Muscle layer of duodenum (tissue), 2 donors: ENCODE results near the gene GRIP1.

Experiments used
- H3K27ac ChIP-seq: one replicate; pipeline ENCODE4 v1.7.0; 2013; ENCODE audit warnings: mild to moderate bottlenecking, low read length
- H3K27me3 ChIP-seq: one replicate; pipeline ENCODE4 v1.7.0; 2013; ENCODE audit warnings: low read depth, mild to moderate bottlenecking, control low read depth, low read length
- H3K36me3 ChIP-seq, 2 donors: one replicate each; pipeline ENCODE4 v1.7.0; 2013; ENCODE audit warnings: low read length in 2 of 2, control low read depth in 1 of 2, mild to moderate bottlenecking in 1 of 2; ENCODE audit not compliant: insufficient read depth in 2 of 2, control insufficient read depth in 1 of 2
- H3K4me1 ChIP-seq, 2 donors: one replicate each; pipeline ENCODE4 v1.7.0; 2013; ENCODE audit warnings: low read length in 2 of 2, mild to moderate bottlenecking in 2 of 2, control low read depth in 1 of 2, moderate library complexity in 1 of 2; ENCODE audit not compliant: insufficient read depth in 2 of 2, control insufficient read depth in 1 of 2
- H3K4me3 ChIP-seq, 2 donors: one replicate each; pipeline ENCODE4 v1.7.0; 2013; ENCODE audit warnings: low read length in 2 of 2, low read depth in 1 of 2, mild to moderate bottlenecking in 1 of 2
- H3K9me3 ChIP-seq, 2 donors: one replicate each; pipeline ENCODE4 v1.7.0; 2013; ENCODE audit warnings: low read length in 2 of 2, control low read depth in 1 of 2, mild to moderate bottlenecking in 1 of 2; ENCODE audit not compliant: control insufficient read depth in 1 of 2
- donor health status: healthy.

GRIP1 gene

GRCh38 chr12:66678338-66679275, at the start of gene GRIP1:
Gene GRIP1, minus strand, starts transcription at chr12:66679076. Its CDS starts 172 bp downstream, at chr12:66678904.
- no peak within 1 kb of the TSS for H3K27ac ChIP-seq
- H3K4me3 ChIP-seq = peak within 1 kb of the TSS; percentile 16 to 47
- H3K9me3 ChIP-seq = no peaks in the 10 kb centered on the region
- no peaks in the 10 kb centered on the region for H3K36me3 ChIP-seq
- H3K27me3 ChIP-seq = no peaks in the 10 kb centered on the region
- peaks cover 0 to 19% of the 10 kb centered on the region in 2 donors for H3K4me1 ChIP-seq

DNA sequence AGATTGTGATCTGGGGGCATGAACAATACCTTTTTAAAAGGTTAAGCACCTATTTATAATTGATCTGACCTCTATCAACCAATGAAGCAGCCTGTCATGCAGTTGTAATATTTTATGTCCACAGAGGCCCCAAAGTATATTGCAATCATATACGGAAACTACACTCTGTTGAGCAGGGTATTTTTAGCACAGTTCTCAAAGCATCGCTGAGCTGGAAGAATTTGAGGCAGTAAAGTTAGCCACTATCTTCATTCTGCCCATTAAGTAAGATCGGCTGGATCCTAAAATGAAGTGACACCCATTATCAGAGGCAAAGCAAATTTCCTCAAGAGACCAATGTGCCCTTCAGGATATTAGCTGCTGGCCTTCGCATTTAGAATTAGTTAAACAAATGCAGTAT, 47.7 kb upstream of the GRIP1 start:
- no peak overlapping the region for H3K27ac ChIP-seq
- H3K36me3 ChIP-seq = no peaks in the 10 kb centered on the region
- H3K4me1 ChIP-seq = no peaks in the 10 kb centered on the region
- H3K9me3 ChIP-seq = no peaks in the 10 kb centered on the region
- no peaks in the 10 kb centered on the region for H3K27me3 ChIP-seq
- H3K4me3 ChIP-seq = no peak overlapping the region

GRCh38 chr12:66725031-66725430, 46.2 kb upstream of the GRIP1 start:
- Histone ChIP-seq H3K4me1 (no peaks in the 10 kb centered on the region), H3K4me3 (no peak overlapping the region), H3K36me3 (no peaks in the 10 kb centered on the region), H3K27ac (no peak overlapping the region), H3K27me3 (no peaks in the 10 kb centered on the region), H3K9me3 (no peaks in the 10 kb centered on the region)

DNA sequence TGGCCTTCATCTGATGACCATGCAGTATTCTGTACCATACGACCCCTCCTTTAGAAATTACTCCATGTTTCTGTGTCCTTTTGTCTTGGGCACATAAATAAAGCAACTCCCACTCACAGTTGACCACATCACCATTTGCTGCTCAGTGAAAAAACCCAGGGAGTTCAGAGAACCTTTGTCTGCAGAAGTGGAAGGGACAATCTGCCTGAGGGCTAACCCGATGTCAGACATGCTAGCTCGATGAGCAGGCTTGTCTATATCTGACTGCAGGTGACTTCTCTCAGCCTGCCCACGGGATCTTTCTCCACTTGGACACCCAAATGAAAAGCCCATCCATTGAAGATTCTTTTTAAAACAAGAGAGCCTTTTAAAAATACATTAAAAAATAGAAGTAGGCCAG, 45.7 kb upstream of the GRIP1 start:
- no peak overlapping the region for H3K27ac ChIP-seq
- H3K4me3 ChIP-seq = no peak overlapping the region
- H3K4me1 ChIP-seq = no peaks in the 10 kb centered on the region
- H3K27me3 ChIP-seq = no peaks in the 10 kb centered on the region
- no peaks in the 10 kb centered on the region for H3K9me3 ChIP-seq
- no peaks in the 10 kb centered on the region for H3K36me3 ChIP-seq

- Histone ChIP-seq H3K4me3 (no peak overlapping the region), H3K9me3 (no peaks in the 10 kb centered on the region), H3K27me3 (no peaks in the 10 kb centered on the region), H3K4me1 (no peaks in the 10 kb centered on the region), H3K36me3 (no peaks in the 10 kb centered on the region), H3K27ac (no peak overlapping the region)
Measured at GRCh38 chr12:66724026-66724425, 45.1 kb upstream of the GRIP1 start.

DNA sequence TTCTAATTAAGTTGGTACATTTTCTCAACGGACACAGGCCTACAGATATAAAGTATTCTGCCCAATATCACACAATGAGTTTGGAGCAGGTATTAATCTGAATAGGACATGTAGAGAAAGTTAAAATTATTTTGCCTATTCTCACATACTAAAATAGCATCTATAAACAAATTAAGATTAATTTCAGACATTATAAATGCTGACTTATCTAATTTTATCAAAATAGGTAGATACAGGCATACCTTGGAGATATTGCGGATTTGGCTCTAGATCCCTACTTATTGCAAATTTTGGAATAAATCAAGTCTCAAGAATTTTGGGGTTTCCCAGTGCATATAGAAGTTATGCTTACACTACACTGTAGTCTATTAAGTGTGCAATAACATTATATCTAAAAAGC, 41.0 kb upstream of the GRIP1 start:
- Histone ChIP-seq H3K9me3 (no peaks in the 10 kb centered on the region), H3K27ac (no peak overlapping the region), H3K27me3 (no peaks in the 10 kb centered on the region), H3K4me3 (no peak overlapping the region), H3K4me1 (no peaks in the 10 kb centered on the region), H3K36me3 (no peaks in the 10 kb centered on the region)

DNA sequence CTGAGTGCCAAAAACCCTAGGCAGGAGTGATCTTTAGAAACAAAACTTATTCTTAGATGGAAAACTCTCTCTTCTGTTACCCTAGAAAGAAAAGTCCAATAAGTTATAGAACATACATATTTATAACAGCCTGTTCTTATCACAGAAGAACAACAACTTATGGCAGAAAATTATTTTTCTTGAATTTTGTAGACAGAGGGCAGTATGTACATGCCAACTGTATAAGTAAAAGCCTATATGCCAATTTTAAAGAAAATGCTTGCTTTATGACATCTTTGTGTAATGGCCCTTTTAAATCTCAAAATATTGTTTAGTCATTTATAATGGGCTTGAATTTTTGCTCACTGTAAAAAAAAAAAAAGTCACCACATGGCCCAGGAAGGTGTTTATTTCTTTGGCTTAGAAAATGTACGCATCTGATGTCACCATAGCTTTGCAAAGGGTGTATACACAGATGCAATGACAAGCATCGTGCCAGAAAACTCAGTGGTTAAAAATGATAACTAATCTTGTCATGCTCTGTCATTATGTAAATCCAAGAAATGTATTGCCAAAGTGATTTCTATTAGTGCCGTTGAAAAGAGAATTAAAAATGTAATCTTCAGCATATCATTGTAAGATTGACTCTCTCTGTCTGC, 38.3 kb upstream of the GRIP1 start:
- H3K4me3 ChIP-seq = no peak overlapping the region

GRCh38 chr12:66716522-66716921, 37.6 kb upstream of the GRIP1 start:
- no peaks in the 10 kb centered on the region for H3K36me3 ChIP-seq
- no peak overlapping the region for H3K27ac ChIP-seq
- no peaks in the 10 kb centered on the region for H3K9me3 ChIP-seq
- no peak overlapping the region for H3K4me3 ChIP-seq
- no peaks in the 10 kb centered on the region for H3K4me1 ChIP-seq
- H3K27me3 ChIP-seq = no peaks in the 10 kb centered on the region

More for the DNA sequence above, 38.3 kb upstream of the GRIP1 start:
- Histone ChIP-seq H3K27ac (no peak overlapping the region), H3K27me3 (no peaks in the 10 kb centered on the region), H3K36me3 (no peaks in the 10 kb centered on the region), H3K4me1 (no peaks in the 10 kb centered on the region), H3K9me3 (no peaks in the 10 kb centered on the region)

GRCh38 chr12:66714709-66715108, 35.8 kb upstream of the GRIP1 start:
- Histone ChIP-seq H3K4me1 (no peaks in the 10 kb centered on the region), H3K9me3 (no peaks in the 10 kb centered on the region), H3K36me3 (no peaks in the 10 kb centered on the region), H3K4me3 (no peak overlapping the region), H3K27me3 (no peaks in the 10 kb centered on the region), H3K27ac (no peak overlapping the region)

GRCh38 chr12:66713984-66714383, 35.1 kb upstream of the GRIP1 start:
- Histone ChIP-seq H3K4me1 (no peaks in the 10 kb centered on the region), H3K27me3 (no peaks in the 10 kb centered on the region), H3K9me3 (no peaks in the 10 kb centered on the region), H3K27ac (no peak overlapping the region), H3K36me3 (no peaks in the 10 kb centered on the region), H3K4me3 (no peak overlapping the region)

DNA sequence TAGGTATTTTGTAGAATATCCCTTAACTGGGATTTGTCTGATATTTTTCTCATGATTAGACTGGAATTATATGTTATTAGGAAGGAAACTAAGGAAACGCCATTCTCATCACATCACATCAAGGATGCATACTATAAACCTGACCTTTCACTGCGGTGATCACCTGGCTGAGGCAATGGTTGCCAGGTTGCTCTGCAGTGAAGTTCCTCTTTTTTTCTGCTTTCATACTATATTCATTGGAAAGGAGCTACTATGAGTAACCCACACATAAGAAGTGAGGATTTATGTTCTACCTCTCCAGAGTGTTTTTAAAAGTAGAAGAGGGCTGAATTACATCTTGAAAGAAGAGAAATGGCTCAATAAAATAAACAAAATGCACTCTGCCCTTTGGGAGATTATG, 31.0 kb upstream of the GRIP1 start:
- H3K36me3 ChIP-seq = no peaks in the 10 kb centered on the region
- no peak overlapping the region for H3K27ac ChIP-seq
- H3K27me3 ChIP-seq = no peaks in the 10 kb centered on the region
- H3K9me3 ChIP-seq = no peaks in the 10 kb centered on the region
- H3K4me3 ChIP-seq = no peak overlapping the region
- H3K4me1 ChIP-seq = no peaks in the 10 kb centered on the region
